OCI-LY7 (cell line): Measurements from ENCODE around the gene DUOXA2. TPM values are rescaled to one million over a fixed set of nuclear protein-coding genes. Genes with fewer than 3 reads are reported as not detected.

Source experiments
- BruUV-seq: library from RNA; stranded (reverse); fragments of 400-500 nt; replicated peaks from 2 replicates; lab custom pipeline; 2021; lab: Mats Ljungman, UMichigan
- CTCF ChIA-PET: fragments of 300-600 bp; sonication (Branson Sonifier 250); formaldehyde crosslinking; loops from one replicate; lab custom pipeline; 2022; ENCODE audit warnings: antibody characterized with exemption; ENCODE audit not compliant: unreplicated experiment; lab: Charles Lee
- POLR2A ChIA-PET: fragments of 300-600 bp; sonication (Branson Sonifier 250); formaldehyde crosslinking; loops from one replicate; lab custom pipeline; 2022; ENCODE audit warnings: antibody characterized with exemption; lab: Charles Lee
- DNase-seq: peaks from one replicate; pipeline ENCODE4 v3.0.0-alpha.2; 2015; ENCODE audit warnings: low spot score
- H2AFZ ChIP-seq: fragments of 200-600 bp; sonication (generic), shearing (Covaris generic); 2 replicates; pipeline ENCODE4 v1.6.1; 2014; ENCODE audit warnings: mild to moderate bottlenecking, antibody characterized with exemption, low read length, moderate library complexity
- H3K27ac ChIP-seq: fragments of 200-600 bp; sonication (generic); 2 replicates; pipeline ENCODE4 v1.5.1; 2014; ENCODE audit warnings: mixed run types, low read depth, mild to moderate bottlenecking, moderate library complexity, low read length, inconsistent platforms; ENCODE audit not compliant: poor library complexity, severe bottlenecking
- H3K36me3 ChIP-seq: fragments of 200-600 bp; sonication (generic); 2 replicates; pipeline ENCODE4 v1.6.1; 2014; ENCODE audit warnings: mild to moderate bottlenecking, antibody characterized with exemption, low read length, moderate library complexity, mixed read lengths; ENCODE audit not compliant: insufficient read depth
- H3K4me1 ChIP-seq: fragments of 200-600 bp; sonication (generic); 2 replicates; pipeline ENCODE4 v1.5.1; 2014; ENCODE audit warnings: mild to moderate bottlenecking, low read length; ENCODE audit not compliant: insufficient read depth, poor library complexity, severe bottlenecking
- H3K4me2 ChIP-seq: fragments of 200-600 bp; sonication (generic); 2 replicates; pipeline ENCODE4 v1.6.1; 2014; ENCODE audit warnings: mild to moderate bottlenecking, low read length
- H3K4me3 ChIP-seq: fragments of 200-600 bp; sonication (generic); 2 replicates; pipeline ENCODE4 v1.5.1; 2014; ENCODE audit warnings: mild to moderate bottlenecking, low read depth, low read length; ENCODE audit not compliant: poor library complexity, severe bottlenecking
- H3K79me2 ChIP-seq: fragments of 200-600 bp; sonication (generic); 2 replicates; pipeline ENCODE4 v1.6.1; 2016; ENCODE audit warnings: low read depth, mild to moderate bottlenecking, low read length, moderate library complexity, mixed read lengths; ENCODE audit not compliant: insufficient read depth
- H3K9me2 ChIP-seq: fragments of 200-600 bp; sonication (generic); 2 replicates; pipeline ENCODE4 v1.6.1; 2016; ENCODE audit warnings: mild to moderate bottlenecking, low read length, mixed read lengths; ENCODE audit not compliant: insufficient read depth
- H3K9me3 ChIP-seq: fragments of 200-600 bp; sonication (generic); 2 replicates; pipeline ENCODE4 v1.6.1; 2014; ENCODE audit warnings: mild to moderate bottlenecking, mixed run types, low read length, mixed read lengths
- H4K20me1 ChIP-seq: fragments of 200-600 bp; sonication (generic); 2 replicates; pipeline ENCODE4 v1.6.1; 2014; ENCODE audit warnings: mild to moderate bottlenecking, antibody characterized with exemption, low read length, moderate library complexity, mixed read lengths; ENCODE audit not compliant: insufficient read depth
- CTCF ChIP-seq: fragments of 200-600 bp; sonication (generic); conservative IDR thresholded peaks from 2 replicates; pipeline ENCODE4 v1.5.1; 2014; ENCODE audit warnings: mild to moderate bottlenecking, antibody characterized with exemption, low read length, moderate library complexity, mixed read lengths
- EZH2phosphoT487 ChIP-seq: fragments of 200-600 bp; sonication (generic); IDR thresholded peaks from 2 replicates; pipeline ENCODE4 v1.6.1; 2018; ENCODE audit warnings: low read depth, borderline replicate concordance, mild to moderate bottlenecking, mixed run types, antibody characterized with exemption, low read length, moderate library complexity, mixed read lengths
- intact Hi-C: fragments of 100-400 bp; cut with micrococcal nuclease; formaldehyde crosslinking; loops from one replicate; pipeline ENCODE4 v1.10.0; 2022; ENCODE audit not compliant: unreplicated experiment
- total RNA-seq, 2 experiments: library from RNA; depleted of rRNA in 1 of 2; stranded (reverse); fragments of >200 nt in 1 of 2; shearing (Covaris generic) in 1 of 2; gene quantifications; 2 replicates each; pipeline ENCODE4 v1.2.3, GENCODE V29; 2014 to 2022

The DUOXA2 gene
- total RNA-seq, 2 experiments from 2014 or later: not detected

- intact Hi-C loops: no loop called here
- no peak overlapping the region for H3K4me3 ChIP-seq
These were observed 3.8 kb upstream of the DUOXA2 start for GRCh38 chr15:45110256-45110820.

GRCh38 chr15:45111390-45112142, 2.6 kb upstream of the DUOXA2 start:
- CTCF ChIA-PET: no interaction called here
- DNase-seq: no peak
- H3K4me1 ChIP-seq: no peaks in the 10 kb centered on the region
- TF ChIP-seq CTCF (no peak), EZH2phosphoT487 (no peak)
- H4K20me1 ChIP-seq: no peaks in the 10 kb centered on the region
- H3K27ac ChIP-seq: no peak overlapping the region
- H3K9me2 ChIP-seq: no peaks in the 10 kb centered on the region
- POLR2A ChIA-PET: no interaction called here
- no peak overlapping the region for H3K4me2 ChIP-seq
- H3K4me3 ChIP-seq: no peak overlapping the region
- no peaks in the 10 kb centered on the region for H3K79me2 ChIP-seq
- H2AFZ ChIP-seq: no peak overlapping the region
- no peaks in the 10 kb centered on the region for H3K9me3 ChIP-seq
- no TSS peak for BruUV-seq
- H3K36me3 ChIP-seq: no peaks in the 10 kb centered on the region
- intact Hi-C loops: no loop called here

More at GRCh38 chr15:45110256-45110820, 3.8 kb upstream of the DUOXA2 start:
- POLR2A ChIA-PET: no interaction called here
- no peak overlapping the region for H3K4me2 ChIP-seq
- H3K9me3 ChIP-seq: no peaks in the 10 kb centered on the region
- H3K79me2 ChIP-seq: no peaks in the 10 kb centered on the region
- H3K9me2 ChIP-seq: no peaks in the 10 kb centered on the region
- no peaks in the 10 kb centered on the region for H3K4me1 ChIP-seq
- no peaks in the 10 kb centered on the region for H3K36me3 ChIP-seq
- H4K20me1 ChIP-seq: no peaks in the 10 kb centered on the region
- CTCF ChIA-PET: interaction anchor here (1.7 kb wide), 1 partner anchor 8 kb away, joined by 6 read pairs; no protein-coding TSS in a partner anchor
- H2AFZ ChIP-seq: no peak overlapping the region
- no peak overlapping the region for H3K27ac ChIP-seq
- no peak for TF ChIP-seq EZH2phosphoT487
- TF ChIP-seq CTCF: no peak
- no TSS peak for BruUV-seq
- DNase-seq: no peak

GRCh38 chr15:45112143-45112590, 2.0 kb upstream of the DUOXA2 start:
- H3K9me2 ChIP-seq: no peaks in the 10 kb centered on the region
- no peaks in the 10 kb centered on the region for H3K36me3 ChIP-seq
- no peaks in the 10 kb centered on the region for H4K20me1 ChIP-seq
- H3K9me3 ChIP-seq: no peaks in the 10 kb centered on the region
- H3K4me2 ChIP-seq: no peak overlapping the region
- BruUV-seq: no TSS peak
- no peak overlapping the region for H2AFZ ChIP-seq
- no peaks in the 10 kb centered on the region for H3K4me1 ChIP-seq
- DNase-seq: no peak
- no peaks in the 10 kb centered on the region for H3K79me2 ChIP-seq
- ChIA-PET POLR2A (no interaction called here), CTCF (no interaction called here)
- intact Hi-C loops: no loop called here
- no peak overlapping the region for H3K27ac ChIP-seq
- H3K4me3 ChIP-seq: no peak overlapping the region
- no peak for TF ChIP-seq CTCF
- no peak for TF ChIP-seq EZH2phosphoT487
